HG02678 (cell line): ENCODE measurements around the gene TXNDC12.
"Not testable (repeated sequence)": the region's sequence is repeated elsewhere in the genome, so short reads cannot be mapped to it uniquely, and the experiment has no call there.

ENCODE experiments used
- ATAC-seq: cut with Tn5 transposase; IDR thresholded peaks from one replicate; pipeline ENCODE4 v1.9.1; 2021; ENCODE audit warnings: mild to moderate bottlenecking, moderate library complexity; ENCODE audit not compliant: unreplicated experiment

The TXNDC12 gene

GRCh38 chr1:52049337-52049736 lies 5.7 kb downstream of the TXNDC12 start:
- not testable (repeated sequence) for ATAC-seq

- not testable (repeated sequence) for ATAC-seq
These were observed 9.3 kb downstream of the TXNDC12 start for GRCh38 chr1:52045666-52046195.

- ATAC-seq = no peak
These were observed 9.8 kb downstream of the TXNDC12 start for GRCh38 chr1:52045236-52045635.

- no peak for ATAC-seq
These were observed 13.3 kb downstream of the TXNDC12 start for GRCh38 chr1:52041551-52042185.

- no peak for ATAC-seq
These were observed 17.1 kb downstream of the TXNDC12 start for GRCh38 chr1:52037909-52038308.

- no peak for ATAC-seq
These were observed 17.6 kb downstream of the TXNDC12 start for GRCh38 chr1:52037402-52037814.

GRCh38 chr1:52034050-52034384 lies 21.0 kb downstream of the TXNDC12 start:
- ATAC-seq = no peak

GRCh38 chr1:52033190-52034049 lies 21.6 kb downstream of the TXNDC12 start, which contains the start of gene KTI12:
TSS of gene KTI12 (minus strand) at chr1:52033810. CDS start at chr1:52033761, 49 bp downstream.
- ATAC-seq = peak; percentile 86

GRCh38 chr1:52032785-52033131 lies 22.2 kb downstream of the TXNDC12 start:
- ATAC-seq = peak; percentile 38

- ATAC-seq = no peak
These were observed 22.7 kb downstream of the TXNDC12 start for GRCh38 chr1:52032124-52032784.

- not testable (repeated sequence) for ATAC-seq
These were observed 26.2 kb downstream of the TXNDC12 start for GRCh38 chr1:52028839-52029238.

- no peak for ATAC-seq
These were observed 26.7 kb downstream of the TXNDC12 start for GRCh38 chr1:52028328-52028727.

GRCh38 chr1:52026278-52026677 lies 28.7 kb downstream of the TXNDC12 start:
- ATAC-seq = no peak

GRCh38 chr1:52022133-52022532 lies 32.9 kb downstream of the TXNDC12 start:
- ATAC-seq = no peak

- ATAC-seq = no peak
These were observed 46.8 kb downstream of the TXNDC12 start for GRCh38 chr1:52008071-52008809.

GRCh38 chr1:52007215-52008002 lies 47.6 kb downstream of the TXNDC12 start:
- ATAC-seq = no peak

- ATAC-seq = not testable (repeated sequence)
These were observed 48.9 kb downstream of the TXNDC12 start for GRCh38 chr1:52006081-52006553.

GRCh38 chr1:52005548-52005947 lies 49.4 kb downstream of the TXNDC12 start:
- not testable (repeated sequence) for ATAC-seq

- no peak for ATAC-seq
These were observed 51.1 kb downstream of the TXNDC12 start for GRCh38 chr1:52003877-52004276.
